ENCODE results near the gene FGFR3.

Gene FGFR3

DNA sequence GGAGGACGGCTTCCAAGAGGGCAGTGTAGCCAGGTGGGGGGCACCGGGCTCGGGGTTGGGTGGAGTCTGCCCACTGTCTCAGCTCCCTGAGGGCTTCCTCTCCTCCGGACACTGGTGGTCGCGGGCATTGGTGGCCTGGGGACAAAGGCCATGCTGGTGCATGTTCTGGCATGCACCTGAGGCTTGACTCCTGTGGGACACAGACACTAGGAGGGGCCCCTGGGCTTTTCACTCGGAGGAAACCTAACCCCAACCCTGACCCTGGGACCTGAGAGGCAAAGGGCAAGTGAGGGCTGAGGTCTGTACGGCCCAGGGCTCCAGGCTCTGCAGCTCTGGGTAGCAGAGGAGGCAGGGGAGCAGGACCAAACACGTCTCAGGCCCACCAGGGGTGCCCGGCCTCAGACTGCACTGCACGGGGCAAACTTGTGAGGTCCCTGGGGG is 22.3 kb upstream of the FGFR3 start:
- no peak for DNase-seq

DNA sequence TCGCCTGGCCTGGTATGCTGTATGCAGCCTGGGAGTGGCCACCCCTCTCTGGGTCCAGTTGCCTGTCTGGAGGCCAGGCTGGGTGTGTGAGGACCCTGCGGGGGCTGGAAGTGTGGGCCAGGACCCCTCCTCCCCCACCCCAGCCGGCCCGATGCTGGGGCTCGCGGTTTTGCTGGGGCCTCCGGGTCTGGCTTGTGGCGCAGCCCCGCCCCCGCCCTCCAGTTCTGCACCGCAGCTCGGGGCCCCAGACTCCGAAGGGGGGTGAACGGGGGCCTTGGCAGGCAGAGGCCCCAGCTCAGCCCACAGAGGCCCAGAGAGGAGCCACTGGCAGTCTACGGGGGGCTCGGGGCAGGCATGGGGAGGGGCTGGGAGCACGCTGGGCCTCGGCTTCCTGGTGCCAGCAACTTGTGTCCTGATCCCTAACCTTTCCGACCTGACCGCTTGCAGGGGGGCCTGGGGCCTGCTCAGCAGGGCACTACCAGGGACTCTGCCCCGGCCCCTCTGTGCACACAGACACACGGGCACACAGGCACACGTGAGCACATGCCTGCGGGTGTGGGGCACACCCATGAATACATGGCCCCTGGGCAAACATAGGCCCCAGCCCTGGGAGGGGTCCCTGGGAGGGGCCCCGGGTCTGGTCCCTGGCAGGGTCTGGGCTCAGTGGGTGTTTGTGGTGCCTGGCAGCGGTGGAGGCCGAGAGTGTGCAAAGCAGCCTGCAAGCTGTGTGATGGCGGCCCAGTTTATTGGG is 21.4 kb upstream of the FGFR3 start:
- no peak for DNase-seq

DNA sequence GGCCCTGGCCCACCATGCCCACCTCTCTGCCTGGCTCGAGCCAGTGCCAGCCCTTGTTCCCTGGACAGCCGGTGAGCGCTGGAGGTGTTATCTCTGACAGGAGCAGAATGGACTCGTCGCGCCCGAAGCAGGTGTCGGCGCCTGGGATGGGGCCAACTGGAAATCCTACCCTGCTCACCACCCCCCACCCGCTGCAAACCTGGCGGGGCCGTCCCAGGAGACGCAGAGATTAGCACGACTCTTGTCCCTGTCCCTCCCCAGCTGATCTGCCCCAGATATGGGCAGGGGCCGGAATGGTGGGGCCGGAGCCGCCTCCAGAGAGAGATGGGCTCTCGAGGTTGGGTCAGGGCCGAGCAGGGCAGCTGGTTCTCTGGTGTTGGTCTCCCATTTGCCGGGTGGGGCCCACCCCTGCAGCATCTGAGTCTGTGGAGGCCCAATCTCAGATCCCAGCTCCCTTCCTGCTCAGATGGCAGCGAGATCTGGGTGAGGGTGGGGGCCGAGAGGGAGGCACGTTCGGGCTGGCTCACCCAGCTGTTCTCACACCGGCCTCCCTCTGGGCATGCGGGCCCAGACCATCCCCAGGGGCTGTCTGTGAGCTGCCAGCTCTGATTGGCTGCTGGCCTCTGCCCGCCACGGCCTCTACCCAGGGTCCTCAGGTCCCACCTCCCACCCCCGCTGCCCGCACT is 20.1 kb upstream of the FGFR3 start:
- DNase-seq: peak; percentile 70

DNA sequence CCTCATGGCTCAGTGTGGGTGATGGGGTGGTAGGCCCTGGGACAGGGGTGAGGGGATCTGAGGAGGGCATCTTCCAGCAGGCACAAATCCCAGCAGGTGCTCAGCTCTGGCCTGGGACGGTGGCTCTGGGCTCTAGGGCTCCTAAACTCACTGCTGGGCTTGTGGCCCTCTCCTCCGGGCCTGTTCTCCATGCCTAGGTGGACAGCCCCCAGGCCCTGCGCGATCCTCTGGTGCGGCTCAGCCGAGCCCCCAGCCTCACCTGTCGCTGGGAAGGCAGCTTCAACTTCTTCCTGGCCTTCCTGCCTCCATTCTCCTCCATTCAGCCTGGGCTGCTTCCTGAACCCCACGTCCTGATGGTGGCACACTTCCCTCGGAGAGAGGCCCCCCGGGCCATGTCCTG is 19.3 kb upstream of the FGFR3 start:
- no peak for DNase-seq

DNA sequence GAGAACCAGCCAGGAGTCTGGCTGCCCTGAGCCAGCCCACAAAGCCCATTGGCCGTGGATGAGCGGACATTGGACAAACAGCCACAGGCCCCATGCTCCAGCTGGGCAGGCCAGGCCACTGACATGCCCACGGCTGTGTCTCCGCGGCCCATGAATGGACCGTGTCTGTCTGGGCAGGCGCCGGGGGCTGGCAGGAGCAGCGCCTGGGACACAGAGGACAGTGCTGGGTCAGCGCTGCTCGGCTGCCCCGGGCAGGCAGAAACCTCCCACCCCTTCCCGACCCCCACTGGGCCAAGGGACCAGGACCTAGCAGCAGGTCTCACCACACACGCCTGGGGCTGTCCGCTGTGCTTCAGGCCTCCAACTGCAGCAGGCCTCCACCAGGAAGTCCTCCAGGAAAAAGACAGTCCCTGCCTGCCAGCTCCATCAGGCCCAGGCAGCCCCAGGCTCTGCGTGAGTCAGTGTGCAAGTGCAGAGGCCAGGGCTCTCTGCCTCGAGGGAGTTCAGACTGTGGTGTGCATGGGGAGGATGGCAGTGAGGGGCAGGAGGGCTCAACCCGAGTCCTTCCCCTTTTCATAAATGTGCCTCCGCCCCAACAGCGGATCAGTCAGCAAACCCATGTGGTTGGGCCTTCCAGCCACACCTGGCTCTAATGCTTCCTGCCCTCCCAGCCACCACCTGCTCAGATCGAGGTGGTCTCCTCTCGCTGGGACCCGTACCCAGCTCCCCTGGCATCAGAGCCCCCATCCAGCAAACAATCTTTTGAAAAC is 17.2 kb upstream of the FGFR3 start:
- DNase-seq: peak; percentile 56

DNA sequence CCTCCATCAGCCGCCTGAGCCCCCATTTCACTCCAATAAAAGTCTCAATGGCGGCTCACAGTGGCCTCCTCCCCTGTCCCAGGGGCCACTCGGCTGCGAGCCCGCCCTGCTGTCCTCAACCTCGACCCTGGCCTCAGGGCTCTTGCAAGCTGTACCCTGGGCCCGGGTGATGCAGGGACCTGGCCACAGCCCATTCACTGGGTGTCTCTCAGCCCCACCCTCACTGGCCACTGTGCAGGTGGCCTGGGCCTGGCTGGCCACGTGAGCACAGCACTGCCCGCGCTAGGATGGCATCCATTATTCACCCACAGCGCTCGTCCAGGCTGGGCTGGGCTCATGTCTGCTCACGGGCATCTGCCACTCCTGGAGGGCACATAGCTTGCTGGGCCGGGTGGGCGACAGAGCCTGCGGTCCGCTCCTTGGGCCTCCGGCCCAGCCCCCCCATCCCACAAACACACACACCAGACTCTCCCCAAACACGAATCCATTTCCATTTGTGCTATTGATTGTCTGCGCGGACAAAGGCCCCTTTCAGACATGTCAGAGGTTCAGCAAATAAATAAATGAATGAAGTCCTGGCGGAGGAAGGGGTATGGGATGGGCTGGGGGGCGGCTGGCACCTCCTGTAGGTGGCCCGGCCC is 16.5 kb upstream of the FGFR3 start:
- DNase-seq: no peak

DNA sequence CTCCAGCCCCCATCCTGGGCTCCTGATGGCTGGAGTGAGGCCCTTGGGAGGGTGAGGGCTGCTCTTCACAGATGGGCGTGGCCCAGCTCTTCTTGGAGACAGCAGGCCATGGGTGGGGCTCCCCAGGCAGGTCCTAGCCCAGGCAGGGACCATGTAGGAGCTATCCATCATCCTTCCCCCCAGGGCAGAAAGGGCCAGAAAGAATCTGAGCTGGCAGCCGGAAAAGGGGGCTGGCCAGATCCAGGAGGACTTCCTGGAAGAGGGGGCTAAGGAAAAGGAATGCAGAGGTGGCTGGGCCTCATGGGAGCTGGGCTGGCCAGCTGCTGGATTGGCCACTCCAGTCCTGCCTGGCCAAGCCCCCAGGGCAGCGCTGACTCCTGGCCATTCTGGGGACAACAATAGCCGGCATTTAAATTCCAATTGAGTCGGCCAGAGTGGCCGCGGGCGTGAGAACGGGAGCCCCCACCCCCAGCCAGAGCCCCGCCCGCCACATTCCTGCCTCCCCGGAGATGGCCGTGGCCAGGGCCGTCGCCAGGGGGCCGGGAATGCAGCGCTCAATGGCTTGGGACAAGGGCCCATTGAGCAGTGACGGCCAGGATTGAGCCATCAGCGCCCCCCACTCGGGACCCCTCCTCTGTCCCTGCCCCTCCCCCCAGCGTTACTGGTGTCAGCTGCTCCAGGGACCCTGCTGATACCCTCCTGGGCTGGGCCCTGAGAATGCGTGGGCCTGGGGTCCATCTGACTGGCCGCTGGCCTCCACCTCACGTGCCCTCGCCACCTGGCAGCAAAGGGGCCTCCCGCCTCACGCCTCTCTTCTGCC is 15.1 kb upstream of the FGFR3 start:
- DNase-seq: no peak

DNA sequence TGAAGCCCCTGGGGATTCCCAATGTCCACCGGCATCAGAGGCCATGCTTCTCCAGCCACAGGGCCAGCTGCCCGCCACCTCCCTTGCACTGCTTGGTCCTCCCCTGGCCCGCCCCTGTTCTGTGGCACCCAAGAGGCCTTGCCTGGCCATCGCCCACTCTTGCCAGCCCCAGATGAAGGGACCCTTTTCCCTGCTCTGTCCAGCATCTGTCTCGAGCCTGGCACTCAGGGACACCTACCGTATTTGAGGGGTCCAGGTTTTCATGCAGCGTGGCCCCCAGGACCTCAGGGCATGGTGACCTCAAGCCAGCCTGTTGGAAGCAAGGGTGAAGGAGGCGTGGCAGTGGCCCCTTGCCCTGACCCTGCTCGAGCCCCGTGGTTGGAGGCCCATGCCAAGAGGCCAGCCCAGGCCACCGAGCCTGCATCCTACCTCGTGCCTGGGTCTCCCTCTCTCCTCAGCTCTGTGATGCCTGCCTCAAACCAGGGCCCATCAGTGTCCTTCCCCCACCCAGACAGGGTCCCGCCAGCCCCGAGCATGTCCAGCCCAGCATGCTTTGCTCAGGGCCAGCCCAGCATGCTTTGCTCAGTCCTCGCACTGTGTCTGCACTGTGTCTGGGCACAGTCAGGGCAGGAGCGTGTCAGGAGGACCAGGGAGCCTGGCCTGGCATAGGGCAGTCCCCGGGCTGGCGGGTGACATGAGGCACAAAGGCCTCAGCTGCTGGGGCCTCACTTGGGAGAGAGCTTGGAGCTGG is 14.3 kb upstream of the FGFR3 start:
- DNase-seq: peak; percentile 39

DNA sequence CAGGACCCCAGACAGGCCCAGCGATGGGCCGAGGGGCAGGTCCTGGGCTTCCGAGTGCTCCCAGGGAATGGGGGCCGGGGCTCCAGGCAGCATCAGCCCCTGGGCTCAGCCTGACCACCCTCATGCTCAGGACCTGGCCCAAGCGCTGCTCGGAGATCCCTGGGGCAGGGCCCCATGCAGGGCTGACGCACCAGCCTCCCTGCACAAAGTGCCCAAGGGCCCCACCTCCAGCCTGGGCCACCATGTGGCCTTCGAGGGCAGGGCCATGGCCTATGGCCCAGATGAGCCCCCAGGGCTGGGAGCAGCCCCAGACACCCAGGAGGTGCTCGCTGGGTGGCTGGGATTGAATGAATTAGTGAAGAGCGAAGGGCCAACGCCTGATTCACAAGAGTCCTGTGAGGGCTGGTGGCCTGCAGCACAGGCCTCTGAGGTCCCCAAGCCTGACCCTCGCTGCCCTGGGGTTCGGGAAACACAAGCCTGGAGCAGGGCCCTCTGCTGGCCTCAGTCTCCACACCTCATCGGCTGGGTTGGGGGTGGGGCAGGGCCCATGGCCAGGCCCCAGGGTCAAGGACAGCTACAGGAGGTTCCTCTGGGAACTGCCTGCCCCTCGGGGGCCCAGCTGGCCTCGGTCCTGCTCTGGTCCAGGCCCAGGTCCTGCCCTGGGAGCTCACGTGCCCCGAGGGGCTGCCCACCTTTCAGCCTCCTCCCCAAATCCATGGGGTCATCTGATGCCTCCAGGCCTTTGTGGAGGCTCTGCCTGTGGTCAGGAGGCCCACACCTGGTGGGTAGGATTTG is 13.3 kb upstream of the FGFR3 start:
- no peak for DNase-seq

DNA sequence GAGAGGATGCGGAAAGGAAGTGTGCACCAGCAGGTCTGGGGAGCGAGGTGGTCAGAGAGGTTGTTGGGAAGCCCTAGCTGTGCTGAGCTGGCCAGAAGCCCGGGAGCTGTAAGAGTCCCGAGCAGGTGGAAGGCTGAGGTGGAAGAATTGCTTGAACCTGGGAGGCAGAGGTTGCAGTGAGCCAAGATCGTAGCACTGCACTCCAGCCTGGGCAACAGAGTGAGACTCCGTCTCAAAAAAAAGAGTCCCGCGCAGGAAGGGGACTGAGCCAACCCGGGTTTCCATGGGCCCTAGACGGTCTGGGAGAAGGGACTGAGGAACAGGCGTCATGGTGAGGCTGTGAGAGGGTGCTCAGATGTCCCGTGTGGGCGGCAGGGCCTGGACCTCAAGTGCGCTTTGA is 12.7 kb upstream of the FGFR3 start:
- DNase-seq: no peak

DNA sequence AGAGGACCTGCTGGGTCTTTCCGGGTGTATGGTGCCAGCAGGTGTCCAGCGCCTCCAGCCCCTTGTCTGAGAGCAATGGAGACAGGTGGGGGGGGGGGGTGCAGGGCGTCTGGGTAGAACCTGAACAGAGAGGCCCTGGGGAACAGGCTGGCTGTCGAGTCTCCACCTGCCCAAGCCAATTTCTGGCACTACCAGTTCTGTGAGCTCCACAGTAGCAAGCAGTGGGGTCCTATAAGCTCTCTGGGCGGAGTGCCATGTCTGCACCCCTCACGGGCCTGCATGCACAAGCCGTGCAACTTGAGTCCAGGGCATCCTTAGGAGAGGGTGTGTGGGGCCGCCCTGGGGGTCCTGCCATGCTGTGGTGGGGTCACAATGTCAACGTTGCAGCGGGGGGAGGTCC is 10.1 kb upstream of the FGFR3 start:
- peak; percentile 53 for DNase-seq

DNA sequence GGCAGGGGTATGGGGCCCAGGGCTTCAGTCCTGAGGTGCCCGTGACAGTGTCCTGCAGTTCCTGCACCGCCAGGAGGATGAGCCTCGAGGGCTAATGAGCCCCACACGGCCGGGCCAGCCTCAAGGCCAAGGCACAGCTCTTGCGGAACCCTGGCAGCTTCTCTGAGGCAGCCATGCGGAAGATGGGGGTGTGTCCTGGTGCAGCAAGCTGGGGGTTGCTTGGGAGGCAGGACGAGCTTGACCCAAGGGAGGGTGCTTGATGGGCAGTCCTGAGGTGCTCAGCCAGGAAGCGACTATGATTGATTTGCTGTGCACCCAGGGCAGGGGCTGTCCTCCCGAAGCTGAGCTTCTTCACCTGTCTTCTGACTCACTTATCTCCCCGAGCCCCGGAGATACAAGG is 9.1 kb upstream of the FGFR3 start:
- no peak for DNase-seq

DNA sequence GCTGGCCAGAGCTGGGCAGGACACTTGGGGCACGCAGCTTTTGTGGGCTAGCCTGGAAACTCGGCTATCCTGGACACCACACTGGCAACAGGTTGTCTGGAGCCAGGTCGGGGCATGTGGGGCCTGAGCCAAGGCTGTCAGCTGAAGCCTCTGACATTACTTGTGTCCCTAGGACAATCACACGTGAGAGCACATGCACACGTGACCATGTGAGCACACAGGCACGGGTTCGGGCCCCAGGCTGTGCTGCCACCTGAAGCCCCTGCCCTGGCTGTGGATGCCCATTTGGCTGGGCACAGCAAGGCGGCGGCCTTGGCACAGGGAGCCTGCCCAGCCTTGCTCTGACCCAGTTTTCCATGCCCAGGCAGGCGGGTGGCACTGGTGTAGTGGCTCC is 8.7 kb upstream of the FGFR3 start:
- no peak for DNase-seq

DNA sequence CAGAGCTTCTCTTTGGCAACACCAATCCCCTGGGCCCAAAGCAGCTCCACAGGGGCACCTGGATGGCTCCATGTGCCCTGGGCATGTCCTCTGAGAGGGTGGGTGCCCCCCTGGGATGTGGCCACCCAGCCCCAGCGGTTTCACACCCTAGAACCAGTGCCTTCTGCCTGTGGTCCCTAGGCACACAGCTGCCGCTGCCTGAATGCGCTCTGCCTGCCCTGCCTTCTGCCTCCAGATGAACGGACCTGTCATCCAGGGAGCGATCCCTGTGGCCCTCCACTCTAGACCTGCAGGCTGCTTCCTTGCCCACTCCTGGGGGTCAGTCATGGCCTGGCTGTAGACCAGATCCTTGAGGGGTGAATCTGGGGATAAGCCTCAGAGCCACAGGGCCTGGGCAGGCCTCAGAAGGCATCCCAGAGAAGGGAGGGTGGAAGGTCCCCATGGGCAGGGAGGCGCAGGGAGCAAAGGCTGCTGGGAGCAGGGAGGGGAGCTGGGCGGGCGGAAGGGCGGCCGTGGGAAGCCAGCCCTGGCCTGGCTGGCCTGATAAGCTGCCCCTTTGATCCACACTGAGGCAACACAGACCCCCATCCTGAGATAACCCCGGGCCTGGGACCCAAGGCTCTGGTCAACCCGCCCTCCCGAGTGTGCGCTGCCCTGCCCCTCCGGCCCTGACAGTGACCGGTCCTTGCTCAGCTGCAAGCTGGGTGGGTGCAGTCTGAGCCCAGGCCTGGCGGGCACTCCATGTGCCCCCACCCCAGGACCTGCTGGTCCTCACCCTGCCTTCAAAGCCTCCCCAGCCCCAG is 8.1 kb upstream of the FGFR3 start:
- no peak for DNase-seq

DNA sequence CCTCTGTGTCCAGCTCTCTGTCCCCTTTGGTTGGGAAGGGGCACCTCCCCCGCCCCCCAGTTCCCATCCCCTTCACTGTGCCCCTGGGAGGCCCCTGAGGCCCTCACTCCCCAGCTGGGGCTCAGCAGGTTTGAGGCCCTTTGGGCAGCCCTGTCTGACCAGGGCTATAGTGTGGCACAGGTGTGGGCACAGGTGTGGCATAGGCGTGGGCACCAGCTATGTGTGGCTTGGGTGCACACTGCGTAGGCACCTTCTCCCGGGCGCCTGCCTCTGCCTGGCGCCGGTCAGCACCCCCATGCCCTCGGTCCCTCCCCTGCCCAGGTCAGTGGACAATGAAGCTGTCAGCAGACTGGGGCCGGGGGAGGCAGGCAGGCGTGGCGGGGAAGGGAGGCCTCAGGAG is 7.5 kb upstream of the FGFR3 start:
- no peak for DNase-seq

DNA sequence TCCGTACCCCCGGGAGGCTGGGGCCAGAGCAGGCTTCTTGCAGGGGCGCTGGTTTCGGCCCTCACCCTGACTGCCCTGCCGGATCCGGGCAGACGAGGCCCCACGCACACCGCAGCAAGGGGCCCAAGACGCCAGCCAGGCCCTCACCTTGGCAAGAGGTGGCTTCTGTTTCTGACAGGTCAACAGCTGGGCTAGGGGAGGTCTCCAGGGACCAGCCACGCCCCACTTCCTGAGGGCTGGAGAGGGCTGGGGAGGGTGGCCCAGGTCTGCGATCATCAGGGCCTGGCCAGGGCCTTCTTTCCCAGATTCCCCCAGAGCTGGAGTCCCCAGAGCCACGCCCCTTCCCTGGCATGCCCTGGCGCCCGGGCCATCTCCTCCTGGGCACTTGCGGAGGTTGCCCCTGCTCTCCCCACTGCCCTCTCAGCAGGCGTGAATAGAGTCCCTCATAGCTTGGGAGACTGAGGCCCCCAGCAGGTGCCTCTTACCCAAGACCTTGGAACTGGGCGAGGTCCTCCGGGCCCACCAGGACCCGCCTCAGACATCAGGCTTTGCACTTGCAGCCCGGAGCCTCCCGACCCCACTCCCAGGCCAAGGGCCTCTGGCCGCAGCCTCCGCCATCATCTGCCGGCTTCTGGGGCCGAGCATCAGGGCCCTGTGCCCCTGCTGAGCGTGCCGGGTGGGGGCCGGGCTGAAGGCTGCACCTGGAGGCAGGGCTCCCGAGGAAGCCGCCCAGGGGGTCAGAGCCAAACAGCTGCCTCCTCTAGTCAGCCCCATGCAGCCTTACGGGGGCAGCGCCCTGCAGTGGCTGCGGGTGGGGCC is 6.3 kb upstream of the FGFR3 start:
- DNase-seq: no peak

DNA sequence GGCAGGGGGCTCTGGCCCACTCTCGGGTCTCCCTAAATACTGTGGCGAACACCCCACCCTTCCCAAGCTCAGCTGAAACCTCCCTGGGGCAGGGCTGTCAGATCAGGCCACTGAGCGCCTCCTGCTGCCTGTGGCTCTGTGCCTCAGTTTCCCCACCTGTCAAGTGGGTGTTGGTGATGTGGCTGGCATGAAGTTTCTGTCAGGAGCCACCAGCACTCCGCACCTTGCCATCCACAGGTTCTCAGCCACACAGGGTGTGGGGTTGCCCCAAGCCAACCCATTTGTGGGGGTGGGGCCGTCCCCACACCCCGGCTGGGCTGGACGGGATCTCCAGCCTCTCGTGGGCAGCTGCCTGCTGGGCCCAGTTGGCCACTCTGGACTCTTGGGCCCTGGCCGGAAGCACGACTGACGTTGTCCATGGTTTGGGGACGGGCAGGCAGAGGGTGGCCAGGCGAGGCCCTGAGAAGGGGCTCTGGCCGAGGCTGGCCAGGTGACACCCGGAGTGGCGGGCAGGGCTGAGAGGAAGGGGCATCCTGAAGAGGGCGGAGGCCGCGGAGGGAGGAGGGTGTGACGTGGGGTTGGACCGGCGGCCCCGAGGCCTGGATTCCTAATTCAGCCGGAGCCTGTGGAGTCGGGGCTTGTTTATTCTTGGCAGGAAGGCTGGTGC is 5.5 kb upstream of the FGFR3 start:
- no peak for DNase-seq

DNA sequence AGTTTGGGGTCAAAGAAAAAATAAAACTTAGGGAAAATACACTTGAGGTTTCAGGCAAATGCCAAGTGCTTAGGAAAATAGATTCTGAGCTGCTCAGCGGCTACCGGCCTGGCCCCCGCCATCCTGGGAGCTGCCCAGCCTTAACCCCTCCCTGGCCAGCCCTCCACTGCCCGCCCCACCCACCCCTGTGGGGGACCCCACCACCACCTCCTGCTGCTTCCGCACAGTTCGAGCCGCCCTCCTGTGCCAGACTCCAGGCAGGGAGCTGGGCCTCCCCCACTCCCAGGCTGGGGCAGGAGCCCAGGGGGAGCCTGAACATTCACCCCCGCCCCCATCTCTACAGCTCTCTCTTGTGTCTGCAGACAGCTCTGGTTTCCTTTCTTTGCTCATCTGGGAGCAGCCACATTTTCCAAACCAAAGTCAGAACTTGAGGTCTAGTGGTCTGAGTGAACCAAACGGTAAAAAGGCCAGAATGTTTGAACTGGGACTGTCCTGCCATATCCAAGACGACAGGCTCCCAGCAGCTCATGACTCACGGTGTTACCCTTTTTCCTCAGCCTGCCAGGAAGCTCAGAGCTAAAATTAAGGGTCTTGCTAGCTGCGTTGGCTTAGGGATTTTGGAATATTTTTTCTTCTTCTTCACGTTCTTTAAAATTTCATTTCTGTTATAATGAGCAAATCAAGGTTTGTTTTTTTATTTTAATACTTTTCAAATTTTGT is 4.7 kb upstream of the FGFR3 start:
- no peak for DNase-seq

All from DMS53 (cell line).